Upper lobe of left lung (tissue), 6 donors: ENCODE data around the gene PGPEP1. TPM values are rescaled to one million over a fixed set of nuclear protein-coding genes. Genes with fewer than 3 reads are reported as not detected.

ENCODE experiments used
- ATAC-seq, 2 donors: fragments of 200-7000 bp; cut with Tn5 transposase; one replicate each; pipeline ENCODE4 v1.9.1; 2022; ENCODE audit warnings: mild to moderate bottlenecking in 2 of 2, moderate library complexity in 2 of 2; ENCODE audit not compliant: low FRiP score in 2 of 2
- DNase-seq, 2 donors: peaks; one replicate each; pipeline ENCODE4 v3.0.0-alpha.2; 2019 to 2020
- H3K27ac ChIP-seq, 4 donors: fragments of 200-600 bp; sonication (generic); one replicate each; pipeline ENCODE4 v1.5.1; 2016 to 2019
- H3K27me3 ChIP-seq, 4 donors: fragments of 200-600 bp; sonication (generic); one replicate each; pipeline ENCODE4 v1.5.1; 2017 to 2019
- H3K36me3 ChIP-seq, 4 donors: fragments of 200-600 bp; sonication (generic); one replicate each; pipeline ENCODE4 v1.5.1; 2016 to 2019
- H3K4me1 ChIP-seq, 4 donors: fragments of 200-600 bp; sonication (generic); one replicate each; pipeline ENCODE4 v1.5.1; 2018 to 2019
- H3K4me3 ChIP-seq, 4 donors: fragments of 200-600 bp; sonication (generic); one replicate each; pipeline ENCODE4 v1.5.1; 2017 to 2019; ENCODE audit warnings: mild to moderate bottlenecking in 2 of 4, moderate library complexity in 1 of 4
- H3K9me3 ChIP-seq, 4 donors: fragments of 200-600 bp; sonication (generic); one replicate each; pipeline ENCODE4 v1.5.1; 2018 to 2019
- EP300 ChIP-seq, 4 donors: sonication (generic); formaldehyde crosslinking; IDR thresholded peaks; one replicate each; pipeline ENCODE4 v1.5.1; 2017; ENCODE audit warnings: antibody characterized with exemption in 4 of 4, control low read depth in 2 of 4
- POLR2A ChIP-seq, 4 donors: fragments of 450-650 bp; IDR thresholded peaks; one replicate each; pipeline ENCODE4 v1.5.1; 2016 to 2017; ENCODE audit warnings: antibody characterized with exemption in 4 of 4, mild to moderate bottlenecking in 2 of 4
- POLR2AphosphoS5 ChIP-seq, 2 donors: sonication (generic); formaldehyde crosslinking; IDR thresholded peaks; one replicate each; pipeline ENCODE4 v1.5.1; 2017; ENCODE audit warnings: antibody characterized with exemption in 2 of 2
- WGBS, 2 donors: methylation state at CpG; one replicate each; pipeline ENCODE4 v1.1.5; 2017 to 2018; 5-methylcytosine and 5-hydroxymethylcytosine counted together
- total RNA-seq, 6 donors: library from RNA; depleted of rRNA in 4 of 6; stranded (reverse); fragments of >200 nt in 4 of 6; gene quantifications; one replicate each; pipeline versions ENCODE4 v1.1.0 to v1.2.1, GENCODE V29; 2016 to 2021
- TF ChIP-seq, protein P1 (sequence below), 6 experiments: fragments of 450-650 bp in 4 of 6; fragments of 200-600 bp in 2 of 6; sonication (generic) in 2 of 6; IDR thresholded peaks; one replicate each; pipeline ENCODE4 v1.5.1; 2016 to 2019; ENCODE audit warnings: antibody characterized with exemption in 6 of 6
- donor health status: DM: no; HTN: no; CAD: no; lungs with moderate emphysema.
- donor health status: DM: no; HTN: yes; CAD: no; lungs with severe emphysema.

PGPEP1 gene
- total RNA-seq, 6 donors from 2014 or later: 15.5 to 42.8 (median 28.1) TPM

GRCh38 chr19:18304208-18304457 is 36.3 kb upstream of the PGPEP1 start:
- 8 to 23% methylated on average over 2 of the region's 2 CpGs for WGBS, 2 donors
- no peak for ATAC-seq

GRCh38 chr19:18304458-18305310 is 35.7 kb upstream of the PGPEP1 start:
- Histone ChIP-seq H3K36me3 (peaks cover 0 to 24% (median 15%) of the 10 kb centered on the region in 4 donors), H3K9me3 (no peaks in the 10 kb centered on the region), H3K4me1 (peaks cover 47 to 79% (median 67%) of the 10 kb centered on the region in 4 donors), H3K4me3 (peak overlapping the region; percentile 21 to 49 (median 34)), H3K27me3 (no peaks in the 10 kb centered on the region), H3K27ac (peak overlapping the region; percentile 93 to 98 (median 96))
- peak; percentile 87 to 92 for DNase-seq
- peak; percentile 83 to 86 for TF ChIP-seq POLR2AphosphoS5 (IDR thresholded peaks at IDR 0.05)
- peak in 1 of 4 donors; percentile 10 for TF ChIP-seq EP300 (IDR thresholded peaks at IDR 0.05)
- TF ChIP-seq, protein P1, sequence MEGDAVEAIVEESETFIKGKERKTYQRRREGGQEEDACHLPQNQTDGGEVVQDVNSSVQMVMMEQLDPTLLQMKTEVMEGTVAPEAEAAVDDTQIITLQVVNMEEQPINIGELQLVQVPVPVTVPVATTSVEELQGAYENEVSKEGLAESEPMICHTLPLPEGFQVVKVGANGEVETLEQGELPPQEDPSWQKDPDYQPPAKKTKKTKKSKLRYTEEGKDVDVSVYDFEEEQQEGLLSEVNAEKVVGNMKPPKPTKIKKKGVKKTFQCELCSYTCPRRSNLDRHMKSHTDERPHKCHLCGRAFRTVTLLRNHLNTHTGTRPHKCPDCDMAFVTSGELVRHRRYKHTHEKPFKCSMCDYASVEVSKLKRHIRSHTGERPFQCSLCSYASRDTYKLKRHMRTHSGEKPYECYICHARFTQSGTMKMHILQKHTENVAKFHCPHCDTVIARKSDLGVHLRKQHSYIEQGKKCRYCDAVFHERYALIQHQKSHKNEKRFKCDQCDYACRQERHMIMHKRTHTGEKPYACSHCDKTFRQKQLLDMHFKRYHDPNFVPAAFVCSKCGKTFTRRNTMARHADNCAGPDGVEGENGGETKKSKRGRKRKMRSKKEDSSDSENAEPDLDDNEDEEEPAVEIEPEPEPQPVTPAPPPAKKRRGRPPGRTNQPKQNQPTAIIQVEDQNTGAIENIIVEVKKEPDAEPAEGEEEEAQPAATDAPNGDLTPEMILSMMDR (IDR thresholded peaks at IDR 0.05): peak in 1 of 6 experiments; percentile 10
- TF ChIP-seq POLR2A (IDR thresholded peaks at IDR 0.05): peak in 3 of 4 donors; percentile 48 to 87 (median 66)
- ATAC-seq: peak; percentile 86 to 92
- WGBS, 2 donors: 5 to 7% methylated on average over 18 to 20 of the region's 29 CpGs

More at GRCh38 chr19:18304208-18304457, 36.3 kb upstream of the PGPEP1 start:
- TF ChIP-seq, protein P1 (IDR thresholded peaks at IDR 0.05): no peak
- peaks cover 47 to 79% (median 67%) of the 10 kb centered on the region in 4 donors for H3K4me1 ChIP-seq
- no peak for DNase-seq
- H3K4me3 ChIP-seq: peak overlapping the region in 3 of 4 donors; percentile 21 to 49 (median 47)
- peak overlapping the region; percentile 93 to 98 (median 96) for H3K27ac ChIP-seq
- H3K36me3 ChIP-seq: peaks cover 0 to 19% (median 10%) of the 10 kb centered on the region in 4 donors
- no peaks in the 10 kb centered on the region for H3K9me3 ChIP-seq
- no peaks in the 10 kb centered on the region for H3K27me3 ChIP-seq

DNA sequence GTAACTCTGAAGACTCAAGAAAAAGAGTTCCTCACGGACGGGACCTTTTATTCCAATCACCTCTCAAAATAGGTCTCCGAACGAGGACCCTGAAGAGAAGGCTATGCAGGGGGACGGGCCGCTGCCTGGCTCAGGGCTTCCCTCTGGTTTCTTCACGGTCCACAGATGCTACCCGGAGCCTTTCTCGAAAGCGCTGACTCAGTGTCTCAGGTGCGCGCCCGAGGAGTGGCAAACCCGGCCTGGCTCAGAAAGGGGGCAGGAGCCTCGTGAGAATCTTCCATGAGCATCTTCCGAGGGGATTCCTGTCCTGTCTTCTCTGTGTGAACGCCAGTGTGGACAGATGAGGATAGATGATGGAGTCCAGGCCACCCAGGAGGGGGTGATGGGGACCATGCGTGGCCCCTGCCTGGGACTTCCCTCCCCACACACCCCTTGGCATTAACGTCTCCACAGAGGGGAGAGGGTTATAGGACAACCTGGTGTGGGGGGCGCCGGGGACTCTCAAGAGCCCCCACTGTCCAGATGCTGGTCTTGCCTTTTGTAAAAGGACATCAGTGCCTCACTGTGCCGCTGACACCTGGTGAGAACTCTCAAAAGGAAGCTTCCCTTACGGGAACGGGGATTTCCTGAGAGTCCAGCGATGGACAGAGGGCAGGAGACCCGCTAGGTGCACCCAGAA is 34.0 kb upstream of the PGPEP1 start:
- peaks cover 39 to 70% (median 56%) of the 10 kb centered on the region in 4 donors for H3K4me1 ChIP-seq
- TF ChIP-seq EP300 (IDR thresholded peaks at IDR 0.05) (no peak), POLR2AphosphoS5 (IDR thresholded peaks at IDR 0.05) (no peak), POLR2A (IDR thresholded peaks at IDR 0.05) (no peak)
- TF ChIP-seq, protein P1 (IDR thresholded peaks at IDR 0.05): no peak
- no peaks in the 10 kb centered on the region for H3K27me3 ChIP-seq
- 74 to 84% methylated on average over 26 of the region's 26 CpGs for WGBS, 2 donors
- no peak overlapping the region for H3K4me3 ChIP-seq
- H3K9me3 ChIP-seq: no peaks in the 10 kb centered on the region
- peaks cover 0 to 33% (median 23%) of the 10 kb centered on the region in 4 donors for H3K36me3 ChIP-seq
- ATAC-seq (no peak), DNase-seq (no peak)
- H3K27ac ChIP-seq: peak overlapping the region; percentile 57 to 98 (median 94)

DNA sequence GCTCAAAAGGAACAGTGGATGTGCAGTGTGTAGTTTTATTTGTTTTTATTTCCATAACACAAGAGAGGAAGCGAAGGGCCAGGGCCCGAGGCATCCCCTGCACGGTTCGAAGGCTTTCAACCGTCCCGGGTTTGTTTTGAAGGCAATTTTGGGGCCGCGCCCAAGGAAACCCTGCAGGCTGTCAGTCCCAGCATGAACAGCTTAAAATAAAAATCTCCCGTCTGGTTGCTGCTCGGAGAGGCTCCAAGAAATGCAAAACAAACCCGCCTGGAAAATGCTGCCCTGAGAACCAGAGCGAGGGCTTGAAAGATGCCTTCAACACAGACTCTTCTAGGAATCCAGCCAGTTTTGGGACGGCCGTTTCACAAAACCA is 33.5 kb upstream of the PGPEP1 start:
- ATAC-seq: no peak
- Histone ChIP-seq H3K4me1 (peaks cover 36 to 65% (median 50%) of the 10 kb centered on the region in 4 donors), H3K9me3 (no peaks in the 10 kb centered on the region), H3K27me3 (no peaks in the 10 kb centered on the region), H3K27ac (peak overlapping the region; percentile 57 to 98 (median 94)), H3K36me3 (peaks cover 0 to 38% (median 27%) of the 10 kb centered on the region in 4 donors), H3K4me3 (no peak overlapping the region)
- TF ChIP-seq, protein P1 (IDR thresholded peaks at IDR 0.05): no peak
- TF ChIP-seq POLR2A (IDR thresholded peaks at IDR 0.05) (no peak), EP300 (IDR thresholded peaks at IDR 0.05) (no peak), POLR2AphosphoS5 (IDR thresholded peaks at IDR 0.05) (no peak)
- no peak for DNase-seq
- WGBS, 2 donors: 56 to 65% methylated on average over 14 of the region's 14 CpGs
